GM23338 (cell line): ENCODE results near the gene CYP2E1.

Source experiments
- CREB1 ChIP-seq: fragments of 250-450 bp; sonication (Bioruptor Pico); IDR thresholded peaks from 2 replicates; pipeline ENCODE4 v1.5.0; 2020; ENCODE audit warnings: low read depth, mild to moderate bottlenecking, moderate library complexity
- CTCF ChIP-seq, 2 experiments: fragments of 200-600 bp in 1 of 2; sonication (generic) in 1 of 2; conservative IDR thresholded peaks; 2 replicates each; pipeline versions ENCODE4 v1.5.1 to v1.6.1; 2016 to 2017; ENCODE audit warnings: antibody characterized with exemption in 2 of 2, low read depth in 2 of 2, mild to moderate bottlenecking in 2 of 2, moderate library complexity in 1 of 2
- EZH2 ChIP-seq: fragments of 200-600 bp; sonication (generic); IDR thresholded peaks from one replicate; pipeline ENCODE4 v1.8.0; 2017; ENCODE audit warnings: antibody characterized with exemption, mild to moderate bottlenecking, low read depth; ENCODE audit not compliant: unreplicated experiment
- EZH2phosphoT487 ChIP-seq: fragments of 200-600 bp; sonication (generic); IDR thresholded peaks from one replicate; pipeline ENCODE4 v1.8.1; 2018; ENCODE audit warnings: antibody characterized with exemption; ENCODE audit not compliant: unreplicated experiment
- JUNB ChIP-seq: IDR thresholded peaks from one replicate; pipeline ENCODE4 v1.6.1; 2016; ENCODE audit warnings: antibody characterized with exemption; ENCODE audit not compliant: unreplicated experiment
- NANOG ChIP-seq: IDR thresholded peaks from 2 replicates; pipeline ENCODE4 v1.6.1; 2016; ENCODE audit warnings: antibody characterized with exemption, borderline replicate concordance
- POLR2AphosphoS5 ChIP-seq: IDR thresholded peaks from 2 replicates; pipeline ENCODE4 v1.6.1; 2016; ENCODE audit warnings: antibody characterized with exemption, low read depth
- REST ChIP-seq: IDR thresholded peaks from one replicate; pipeline ENCODE4 v1.6.1; 2018; ENCODE audit warnings: antibody characterized with exemption; ENCODE audit not compliant: unreplicated experiment
- STAT1 ChIP-seq: IDR thresholded peaks from one replicate; pipeline ENCODE4 v1.6.1; 2016; ENCODE audit warnings: antibody characterized with exemption; ENCODE audit not compliant: unreplicated experiment
- ZNF462 ChIP-seq: fragments of 250-450 bp; sonication (Bioruptor Pico); IDR thresholded peaks from 2 replicates; pipeline ENCODE4 v1.5.0; 2020; ENCODE audit warnings: mild to moderate bottlenecking, moderate library complexity

- no peak for TF ChIP-seq POLR2AphosphoS5
- TF ChIP-seq CTCF (conservative IDR thresholded peaks at IDR 0.05; ENCODE audit: low read depth in 2 of 2), result no peak
- TF ChIP-seq REST, result no peak
- TF ChIP-seq EZH2, result no peak
- no peak for TF ChIP-seq JUNB
- no peak for TF ChIP-seq EZH2phosphoT487
- no peak for TF ChIP-seq CREB1 (CRISPR knock-in tag)
- no peak for TF ChIP-seq STAT1
- no peak for TF ChIP-seq ZNF462 (CRISPR knock-in tag)
- no peak for TF ChIP-seq NANOG
Measured at GRCh38 chr10:133481657-133482056, 45.5 kb upstream of the CYP2E1 start.
